ENCODE measurements around the gene CALML3. TPM values are rescaled to one million over a fixed set of nuclear protein-coding genes. Genes with fewer than 3 reads are reported as not detected.

CALML3 gene
- total RNA-seq, 5 donors from 2014 or later (not counting 1 experiment from before 2014, with no cell fraction given): not detected

DNA sequence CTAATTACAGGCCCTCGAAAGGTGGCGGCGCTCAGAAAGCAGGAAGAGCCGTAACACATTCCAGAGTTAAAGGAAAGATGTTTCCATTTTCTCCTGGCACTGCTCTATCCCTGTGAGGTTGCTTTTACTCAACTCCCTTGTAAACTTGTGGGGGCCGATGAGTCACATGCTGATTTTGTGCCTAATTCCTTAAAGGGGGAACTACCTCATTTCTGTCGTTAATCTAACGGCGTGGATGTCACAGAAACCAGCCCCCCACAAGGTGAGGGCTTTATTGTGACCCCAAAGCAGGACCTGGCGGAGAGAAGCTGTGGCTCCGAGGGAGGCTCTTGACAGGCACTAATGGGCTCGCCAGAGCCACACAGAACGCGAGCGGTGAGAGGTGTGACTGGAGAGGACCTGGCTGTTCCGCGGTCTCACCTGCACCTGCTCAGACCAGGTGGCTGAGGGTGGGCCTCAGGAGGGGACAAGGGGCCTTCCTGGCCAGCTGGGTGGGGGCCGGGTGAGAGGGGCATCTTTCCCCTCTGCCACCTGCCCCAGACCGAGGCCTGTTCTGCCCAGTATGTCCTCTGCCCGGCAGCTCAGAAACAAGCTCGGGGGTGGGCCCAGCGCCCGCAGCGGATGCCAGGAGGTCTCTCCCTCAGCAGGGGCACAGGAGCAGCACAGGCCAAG is 50.9 kb downstream of the CALML3 start:
- ChIA-PET POLR2A (no interaction called here), CTCF (no interaction called here)
- H3K4me3 ChIP-seq (ENCODE audit: control insufficient read depth in 1 of 2, extremely low read depth in 1 of 2, low read length in 1 of 2): no peak overlapping the region
- Mint-ChIP-seq H3K27ac (no peak overlapping the region), H3K27me3 (no peaks in the 10 kb centered on the region), H3K9me3 (no peaks in the 10 kb centered on the region), H3K4me1 (peaks cover 0 to 6% (median 0%) of the 10 kb centered on the region in 3 donors), H3K36me3 (no peaks in the 10 kb centered on the region), H3K4me3 (no peak overlapping the region)
- H3K36me3 ChIP-seq (ENCODE audit: control insufficient read depth in 2 of 2, extremely low read depth in 1 of 2, insufficient read depth in 1 of 2, low read length in 1 of 2): no peaks in the 10 kb centered on the region
- WGBS (ENCODE audit: insufficient coverage): 90% methylated on average over 22 of the region's 23 CpGs
- ATAC-seq (replicated peaks in 1 of 4) (no peak), DNase-seq (no peak)
- H3K9me3 ChIP-seq: no peaks in the 10 kb centered on the region
- H3K27me3 ChIP-seq (replicated peaks in 1 of 2; ENCODE audit: control insufficient read depth in 2 of 2, extremely low read depth in 1 of 2, insufficient read depth in 2 of 2, low read length in 1 of 2): no peaks in the 10 kb centered on the region
- H3K27ac ChIP-seq (ENCODE audit: low read length): no peak overlapping the region
- no peaks in the 10 kb centered on the region for H3K4me1 ChIP-seq (ENCODE audit: control insufficient read depth in 1 of 2, extremely low read depth in 1 of 2, insufficient read depth in 2 of 2, low read length in 2 of 2)

DNA sequence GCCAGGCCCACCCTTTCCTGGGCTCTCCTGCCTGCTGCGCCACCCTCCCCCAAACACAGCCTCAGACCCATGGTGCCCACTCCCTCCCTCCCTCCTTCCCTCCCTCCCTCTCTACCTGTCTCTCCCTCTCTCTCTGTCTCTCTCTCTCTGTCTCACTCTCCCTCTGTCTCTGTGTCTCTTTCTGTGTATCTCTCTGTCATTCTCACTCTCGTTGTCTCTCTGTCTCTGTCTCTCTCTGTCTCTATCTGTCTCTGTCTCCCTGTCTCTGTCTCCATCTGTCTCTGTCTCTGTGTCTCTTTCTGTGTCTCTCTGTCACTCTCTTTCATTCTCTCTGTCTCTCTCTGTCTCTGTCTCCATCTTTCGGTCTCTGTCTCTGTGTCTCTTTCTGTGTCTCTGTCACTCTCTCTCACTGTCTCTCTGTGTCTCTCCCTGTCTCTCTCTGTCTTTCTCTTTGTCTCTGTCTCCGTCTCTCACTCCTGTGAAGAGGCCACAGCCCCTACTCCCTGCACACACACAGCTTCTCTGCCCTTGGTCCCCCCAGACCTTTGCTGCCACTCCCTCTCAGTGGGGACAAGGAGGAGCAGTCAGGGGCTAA is 51.5 kb downstream of the CALML3 start:
- no peaks in the 10 kb centered on the region for H3K9me3 Mint-ChIP-seq
- H3K36me3 Mint-ChIP-seq: no peaks in the 10 kb centered on the region
- no peaks in the 10 kb centered on the region for H3K4me1 ChIP-seq (ENCODE audit: control insufficient read depth in 1 of 2, extremely low read depth in 1 of 2, insufficient read depth in 2 of 2, low read length in 2 of 2)
- H3K36me3 ChIP-seq (ENCODE audit: control insufficient read depth in 2 of 2, extremely low read depth in 1 of 2, insufficient read depth in 1 of 2, low read length in 1 of 2): no peaks in the 10 kb centered on the region
- no peak for ATAC-seq (replicated peaks in 1 of 4)
- H3K27me3 ChIP-seq (replicated peaks in 1 of 2; ENCODE audit: control insufficient read depth in 2 of 2, extremely low read depth in 1 of 2, insufficient read depth in 2 of 2, low read length in 1 of 2): no peaks in the 10 kb centered on the region
- H3K4me3 Mint-ChIP-seq: no peak overlapping the region
- no peak overlapping the region for H3K4me3 ChIP-seq (ENCODE audit: control insufficient read depth in 1 of 2, extremely low read depth in 1 of 2, low read length in 1 of 2)
- ChIA-PET CTCF (no interaction called here), POLR2A (no interaction called here)
- no peak overlapping the region for H3K27ac Mint-ChIP-seq
- 91% methylated on average over 3 of the region's 4 CpGs for WGBS (ENCODE audit: insufficient coverage)
- no peak for DNase-seq
- H3K9me3 ChIP-seq: no peaks in the 10 kb centered on the region
- H3K4me1 Mint-ChIP-seq: peaks cover 0 to 6% (median 0%) of the 10 kb centered on the region in 3 donors
- no peak overlapping the region for H3K27ac ChIP-seq (ENCODE audit: low read length)
- no peaks in the 10 kb centered on the region for H3K27me3 Mint-ChIP-seq

Other genes with a start within 250 kb of the CALML3 start
- not detected for gene UCN3, start 160.0 kb upstream of the CALML3 start, total RNA-seq
- gene TUBAL3, start 120.1 kb upstream of the CALML3 start, total RNA-seq: not detected
- gene NET1, start 112.4 kb upstream of the CALML3 start, total RNA-seq: 10 to 100 TPM; 10.5 to 41.1 (median 25.1) TPM
- not detected for gene CALML5, start 25.4 kb upstream of the CALML3 start, total RNA-seq
- 10 to 100 TPM in 4 of 5 donors, 1 to 10 TPM in 1; 9.4 to 22.8 (median 14.1) TPM for gene ASB13, start 141.6 kb downstream of the CALML3 start, total RNA-seq
- gene TASOR2, start 159.9 kb downstream of the CALML3 start, total RNA-seq: 10 to 100 TPM; 62.7 to 78.5 (median 71.7) TPM

Measured in T-cell (primary cell).